A673 (cell line): ENCODE results near the gene ELFN2. TPM values are rescaled to one million over a fixed set of nuclear protein-coding genes. Genes with fewer than 3 reads are reported as not detected.
"Not testable (repeated sequence)": the region's sequence is repeated elsewhere in the genome, so short reads cannot be mapped to it uniquely, and the experiment has no call there.

Source experiments
- BruUV-seq: library from RNA; stranded (reverse); fragments of 400-500 nt; replicated peaks from 2 replicates; lab custom pipeline; 2021; lab: Mats Ljungman, UMichigan
- CTCF ChIA-PET: fragments of 300-600 bp; sonication (Branson Sonifier 250); formaldehyde crosslinking; loops from one replicate; lab custom pipeline; 2022; ENCODE audit warnings: antibody characterized with exemption; lab: Charles Lee
- POLR2A ChIA-PET: fragments of 300-600 bp; sonication (Branson Sonifier 250); formaldehyde crosslinking; loops from one replicate; lab custom pipeline; 2022; ENCODE audit warnings: antibody characterized with exemption; ENCODE audit not compliant: low non-redundant PET; lab: Charles Lee
- DNase-seq: peaks from one replicate; pipeline ENCODE4 v3.0.0-alpha.2; 2015; ENCODE audit warnings: low spot score
- H3K27ac ChIP-seq: fragments of 200-600 bp; sonication (generic); 2 replicates; pipeline ENCODE4 v1.5.1; 2016; ENCODE audit warnings: mixed run types, low read depth, mild to moderate bottlenecking, mixed read lengths, antibody characterized with exemption, low read length; ENCODE audit not compliant: poor library complexity, severe bottlenecking
- H3K27me3 ChIP-seq: fragments of 200-600 bp; sonication (generic); replicated peaks from 2 replicates; pipeline ENCODE4 v1.6.1; 2017; ENCODE audit warnings: mixed run types, low read depth, mild to moderate bottlenecking, mixed read lengths, antibody characterized with exemption, low read length; ENCODE audit not compliant: insufficient read depth, poor library complexity
- H3K36me3 ChIP-seq: fragments of 200-600 bp; sonication (generic); 2 replicates; pipeline ENCODE4 v1.6.1; 2016; ENCODE audit warnings: mixed run types, mild to moderate bottlenecking, mixed read lengths, antibody characterized with exemption, low read length; ENCODE audit not compliant: insufficient read depth, poor library complexity, severe bottlenecking
- H3K4me1 ChIP-seq: fragments of 200-600 bp; sonication (generic); 2 replicates; pipeline ENCODE4 v1.6.1; 2017; ENCODE audit warnings: mixed run types, mild to moderate bottlenecking, mixed read lengths, antibody characterized with exemption, low read length; ENCODE audit not compliant: insufficient read depth, poor library complexity, severe bottlenecking
- H3K4me3 ChIP-seq: fragments of 200-600 bp; sonication (generic); 2 replicates; pipeline ENCODE4 v1.5.1; 2016; ENCODE audit warnings: low read depth, mixed run types, mild to moderate bottlenecking, mixed read lengths, low read length; ENCODE audit not compliant: poor library complexity, severe bottlenecking
- H3K9me3 ChIP-seq: fragments of 200-600 bp; sonication (generic); 2 replicates; pipeline ENCODE4 v1.6.1; 2016; ENCODE audit warnings: mixed run types, low read depth, mild to moderate bottlenecking, mixed read lengths, antibody characterized with exemption, low read length; ENCODE audit not compliant: poor library complexity, severe bottlenecking
- CTCF ChIP-seq: fragments of 300-800, 200-600 bp; sonication (generic); conservative IDR thresholded peaks from 2 replicates; pipeline ENCODE4 v1.5.1; 2017; ENCODE audit warnings: low read depth, mild to moderate bottlenecking, antibody characterized with exemption, low read length, moderate library complexity, mixed read lengths
- EZH2 ChIP-seq: fragments of 200-600 bp; sonication (generic); IDR thresholded peaks from 2 replicates; pipeline ENCODE4 v1.6.1; 2017; ENCODE audit warnings: borderline replicate concordance, low read depth, mild to moderate bottlenecking, mixed read lengths, antibody characterized with exemption, low read length; ENCODE audit not compliant: poor library complexity, severe bottlenecking
- intact Hi-C: fragments of 100-400 bp; cut with micrococcal nuclease; formaldehyde crosslinking; loops from one replicate; pipeline ENCODE4 v1.10.0; 2022; ENCODE audit not compliant: unreplicated experiment
- total RNA-seq: library from RNA; stranded (reverse); gene quantifications from 2 replicates; pipeline ENCODE4 v1.2.3, GENCODE V29; 2021

The ELFN2 gene
- total RNA-seq, 1 experiment from 2014 or later = not detected

GRCh38 chr22:37402184-37402506 is 25.1 kb downstream of the ELFN2 start:
- Histone ChIP-seq H3K9me3 (no peaks in the 10 kb centered on the region), H3K4me3 (no peak overlapping the region), H3K36me3 (no peaks in the 10 kb centered on the region), H3K27ac (no peak overlapping the region), H3K27me3 (no peaks in the 10 kb centered on the region), H3K4me1 (no peaks in the 10 kb centered on the region)
- no peak for TF ChIP-seq CTCF
- no peak for TF ChIP-seq EZH2
- POLR2A ChIA-PET = no interaction called here
- intact Hi-C loops = no loop called here
- CTCF ChIA-PET = no interaction called here
- no TSS peak for BruUV-seq
- DNase-seq = no peak

GRCh38 chr22:37401401-37402183 is 25.7 kb downstream of the ELFN2 start:
- no peak for DNase-seq
- H3K36me3 ChIP-seq = no peaks in the 10 kb centered on the region
- CTCF ChIA-PET = no interaction called here
- H3K4me3 ChIP-seq = no peak overlapping the region
- BruUV-seq = no TSS peak
- no peaks in the 10 kb centered on the region for H3K27me3 ChIP-seq
- TF ChIP-seq CTCF (no peak), EZH2 (no peak)
- POLR2A ChIA-PET = no interaction called here
- no peak overlapping the region for H3K27ac ChIP-seq
- no peaks in the 10 kb centered on the region for H3K9me3 ChIP-seq
- no peaks in the 10 kb centered on the region for H3K4me1 ChIP-seq
- intact Hi-C loops = no loop called here

- no peak for DNase-seq
- CTCF ChIA-PET = no interaction called here
- H3K27me3 ChIP-seq = no peaks in the 10 kb centered on the region
These were observed 26.6 kb downstream of the ELFN2 start for GRCh38 chr22:37400719-37401118.

GRCh38 chr22:37399457-37399856 is 27.8 kb downstream of the ELFN2 start:
- H3K4me1 ChIP-seq, H3K9me3 ChIP-seq, H3K27me3 ChIP-seq, POLR2A ChIA-PET, intact Hi-C loops, H3K27ac ChIP-seq, H3K36me3 ChIP-seq, CTCF ChIA-PET, H3K4me3 ChIP-seq, BruUV-seq, DNase-seq: not testable (repeated sequence)

More at GRCh38 chr22:37400719-37401118, 26.6 kb downstream of the ELFN2 start:
- Histone ChIP-seq H3K4me1 (no peaks in the 10 kb centered on the region), H3K27ac (no peak overlapping the region), H3K9me3 (no peaks in the 10 kb centered on the region), H3K36me3 (no peaks in the 10 kb centered on the region), H3K4me3 (no peak overlapping the region)
- no TSS peak for BruUV-seq
- intact Hi-C loops = no loop called here
- TF ChIP-seq CTCF (no peak), EZH2 (no peak)
- POLR2A ChIA-PET = no interaction called here
